Mesendoderm (in vitro differentiated cells): ENCODE data around the gene ANGEL1.
A peak's percentile ranks its signal among the peaks of the same experiment; 100 is the strongest.

ENCODE experiments used
- DNase-seq: peaks from one replicate; pipeline ENCODE4 v3.0.0; 2013
- H2AK5ac ChIP-seq: 2 replicates; pipeline ENCODE4 v1.6.1; 2013; ENCODE audit warnings: low read length, inconsistent platforms
- H2BK120ac ChIP-seq: 2 replicates; pipeline ENCODE4 v1.6.1; 2013; ENCODE audit warnings: low read depth, mild to moderate bottlenecking, low read length, moderate library complexity, mixed read lengths
- H2BK15ac ChIP-seq: replicated peaks from 2 replicates; pipeline ENCODE4 v1.6.1; 2013; ENCODE audit warnings: low read depth, mild to moderate bottlenecking, moderate library complexity
- H2BK5ac ChIP-seq: 2 replicates; pipeline ENCODE4 v1.6.1; 2013; ENCODE audit warnings: low read length, inconsistent platforms
- H3K18ac ChIP-seq: 2 replicates; pipeline ENCODE4 v1.6.1; 2013; ENCODE audit warnings: mild to moderate bottlenecking, low read length, mixed read lengths
- H3K23ac ChIP-seq: one replicate; pipeline ENCODE4 v1.6.1; 2013; ENCODE audit warnings: low read length
- H3K27ac ChIP-seq: 2 replicates; pipeline ENCODE4 v1.5.1; 2013; ENCODE audit warnings: low read depth, mild to moderate bottlenecking, inconsistent platforms, low read length, moderate library complexity
- H3K27me3 ChIP-seq: 2 replicates; pipeline ENCODE4 v1.6.1; 2013; ENCODE audit warnings: low read length, control low read depth, mild to moderate bottlenecking, inconsistent platforms; ENCODE audit not compliant: insufficient read depth, poor library complexity
- H3K36me3 ChIP-seq: 2 replicates; pipeline ENCODE4 v1.6.1; 2013; ENCODE audit warnings: low read length, inconsistent platforms; ENCODE audit not compliant: control insufficient read depth, insufficient read depth
- H3K4ac ChIP-seq: one replicate; pipeline ENCODE4 v1.6.1; 2013; ENCODE audit warnings: low read depth, mild to moderate bottlenecking, low read length, moderate library complexity
- H3K4me1 ChIP-seq: 2 replicates; pipeline ENCODE4 v1.6.1; 2013; ENCODE audit warnings: low read depth, low read length, inconsistent platforms; ENCODE audit not compliant: control insufficient read depth
- H3K4me2 ChIP-seq: 2 replicates; pipeline ENCODE4 v1.6.1; 2013; ENCODE audit warnings: low read length
- H3K4me3 ChIP-seq: 2 replicates; pipeline ENCODE4 v1.5.1; 2013; ENCODE audit warnings: mild to moderate bottlenecking, low read length
- H3K56ac ChIP-seq: one replicate; pipeline ENCODE4 v1.6.1; 2013; ENCODE audit warnings: low read length
- H3K79me1 ChIP-seq: 2 replicates; pipeline ENCODE4 v1.6.1; 2013; ENCODE audit warnings: low read length, inconsistent platforms
- H3K79me2 ChIP-seq: 2 replicates; pipeline ENCODE4 v1.6.1; 2013; ENCODE audit warnings: mild to moderate bottlenecking, low read length; ENCODE audit not compliant: control insufficient read depth, insufficient read depth
- H3K9ac ChIP-seq: 2 replicates; pipeline ENCODE4 v1.6.1; 2013; ENCODE audit warnings: low read length, inconsistent platforms
- H4K5ac ChIP-seq: one replicate; pipeline ENCODE4 v1.6.1; 2013; ENCODE audit warnings: low read length
- H4K8ac ChIP-seq: one replicate; pipeline ENCODE4 v1.6.1; 2013; ENCODE audit warnings: low read depth, mild to moderate bottlenecking, control low read depth, low read length, moderate library complexity
- WGBS: extraction: QIAGEN DNeasy Blood & Tissue Kit; methylation state at CpG from one replicate; pipeline ENCODE4 v1.1.7; 2013; ENCODE audit warnings: low lambda C conversion rate, missing lambda C conversion rate; ENCODE audit not compliant: insufficient coverage; ENCODE audit errors: extremely low coverage; 5-methylcytosine and 5-hydroxymethylcytosine counted together

Gene ANGEL1

GRCh38 chr14:76768671-76769500 lies 43.8 kb downstream of the ANGEL1 start:
- no peaks in the 10 kb centered on the region for H3K79me1 ChIP-seq
- H3K18ac ChIP-seq = no peak overlapping the region
- H3K4me3 ChIP-seq = no peak overlapping the region
- peaks cover 13% of the 10 kb centered on the region for H3K4me1 ChIP-seq
- H2BK5ac ChIP-seq = no peak overlapping the region
- no peaks in the 10 kb centered on the region for H3K79me2 ChIP-seq
- no peak overlapping the region for H2AK5ac ChIP-seq
- no peak overlapping the region for H3K27ac ChIP-seq
- H4K8ac ChIP-seq = no peak overlapping the region
- H2BK15ac ChIP-seq = no peak overlapping the region
- H4K5ac ChIP-seq = no peak overlapping the region
- no peak overlapping the region for H3K4ac ChIP-seq
- H3K56ac ChIP-seq = peak overlapping the region; percentile 59
- WGBS = no CpG with 5 or more reads among the region's 11 CpGs
- no peak overlapping the region for H2BK120ac ChIP-seq
- no peak overlapping the region for H3K4me2 ChIP-seq
- no peak overlapping the region for H3K23ac ChIP-seq
- DNase-seq = no peak
- H3K36me3 ChIP-seq = no peaks in the 10 kb centered on the region
- H3K27me3 ChIP-seq = no peaks in the 10 kb centered on the region
- H3K9ac ChIP-seq = no peak overlapping the region

GRCh38 chr14:76767681-76768656 lies 44.7 kb downstream of the ANGEL1 start:
- DNase-seq = peak; percentile 83
- no CpG with 5 or more reads among the region's 15 CpGs for WGBS

GRCh38 chr14:76765461-76765931 lies 47.2 kb downstream of the ANGEL1 start:
- Histone ChIP-seq H4K8ac (no peak overlapping the region), H3K79me1 (no peaks in the 10 kb centered on the region), H4K5ac (no peak overlapping the region), H3K27ac (no peak overlapping the region), H3K4me2 (no peak overlapping the region), H3K4ac (no peak overlapping the region), H3K9ac (no peak overlapping the region), H3K27me3 (peaks cover 12% of the 10 kb centered on the region), H3K18ac (no peak overlapping the region), H3K79me2 (no peaks in the 10 kb centered on the region), H3K56ac (no peak overlapping the region), H2BK15ac (no peak overlapping the region), H3K23ac (no peak overlapping the region), H3K4me3 (no peak overlapping the region), H2BK120ac (no peak overlapping the region), H2BK5ac (no peak overlapping the region), H3K4me1 (peaks cover 4% of the 10 kb centered on the region), H2AK5ac (no peak overlapping the region), H3K36me3 (no peaks in the 10 kb centered on the region)
- WGBS = no CpG with 5 or more reads among the region's 6 CpGs
- DNase-seq = no peak

More at GRCh38 chr14:76767681-76768656, 44.7 kb downstream of the ANGEL1 start:
- H3K9ac ChIP-seq = no peak overlapping the region
- no peak overlapping the region for H2BK120ac ChIP-seq
- H3K18ac ChIP-seq = no peak overlapping the region
- H2BK15ac ChIP-seq = no peak overlapping the region
- H3K79me2 ChIP-seq = no peaks in the 10 kb centered on the region
- H3K23ac ChIP-seq = no peak overlapping the region
- H2AK5ac ChIP-seq = no peak overlapping the region
- no peak overlapping the region for H3K4ac ChIP-seq
- H3K27ac ChIP-seq = no peak overlapping the region
- H3K56ac ChIP-seq = peak overlapping the region; percentile 59
- H3K4me1 ChIP-seq = peaks cover 7% of the 10 kb centered on the region
- no peak overlapping the region for H3K4me3 ChIP-seq
- H4K5ac ChIP-seq = no peak overlapping the region
- peak overlapping the region; percentile 12 for H3K4me2 ChIP-seq
- H3K79me1 ChIP-seq = no peaks in the 10 kb centered on the region
- H3K36me3 ChIP-seq = no peaks in the 10 kb centered on the region
- peaks cover under 1% of the 10 kb centered on the region for H3K27me3 ChIP-seq
- no peak overlapping the region for H2BK5ac ChIP-seq
- H4K8ac ChIP-seq = no peak overlapping the region

- H3K23ac ChIP-seq = peak overlapping the region; percentile 35
- peaks cover 3% of the 10 kb centered on the region for H3K4me1 ChIP-seq
- H3K36me3 ChIP-seq = no peaks in the 10 kb centered on the region
- H4K8ac ChIP-seq = no peak overlapping the region
- no peak overlapping the region for H3K27ac ChIP-seq
- WGBS = no CpG with 5 or more reads among the region's 14 CpGs
- no peak for DNase-seq
- H2AK5ac ChIP-seq = no peak overlapping the region
- H3K4me2 ChIP-seq = no peak overlapping the region
- H3K56ac ChIP-seq = no peak overlapping the region
- H4K5ac ChIP-seq = no peak overlapping the region
- no peak overlapping the region for H3K9ac ChIP-seq
- H3K79me2 ChIP-seq = no peaks in the 10 kb centered on the region
- H3K27me3 ChIP-seq = peaks cover 19% of the 10 kb centered on the region
- H3K4me3 ChIP-seq = no peak overlapping the region
- H3K79me1 ChIP-seq = no peaks in the 10 kb centered on the region
- no peak overlapping the region for H3K4ac ChIP-seq
- no peak overlapping the region for H2BK120ac ChIP-seq
- H2BK15ac ChIP-seq = no peak overlapping the region
- H2BK5ac ChIP-seq = no peak overlapping the region
- H3K18ac ChIP-seq = no peak overlapping the region
Observed at GRCh38 chr14:76763096-76764041, 49.3 kb downstream of the ANGEL1 start.

- no CpG with 5 or more reads among the region's 28 CpGs for WGBS
- Histone ChIP-seq H2BK5ac (no peak overlapping the region), H4K5ac (no peak overlapping the region), H3K36me3 (no peaks in the 10 kb centered on the region), H3K4ac (no peak overlapping the region), H3K18ac (peak overlapping the region; percentile 35), H3K9ac (peak overlapping the region; percentile 60), H4K8ac (no peak overlapping the region), H2BK15ac (no peak overlapping the region), H3K4me3 (peak overlapping the region; percentile 40), H2AK5ac (no peak overlapping the region), H3K23ac (peak overlapping the region; percentile 35), H3K56ac (peak overlapping the region; percentile 83), H3K4me1 (peaks cover 2% of the 10 kb centered on the region), H3K79me1 (no peaks in the 10 kb centered on the region), H3K4me2 (peak overlapping the region; percentile 58), H3K27me3 (peaks cover 19% of the 10 kb centered on the region), H3K79me2 (no peaks in the 10 kb centered on the region), H2BK120ac (no peak overlapping the region), H3K27ac (no peak overlapping the region)
- DNase-seq = no peak
Observed at GRCh38 chr14:76762411-76763095, 50.1 kb downstream of the ANGEL1 start.
